ENCODE results near the gene KMT2C.
"Not testable (repeated sequence)": the region's sequence is repeated elsewhere in the genome, so short reads cannot be mapped to it uniquely, and the experiment has no call there.

KMT2C gene

GRCh38 chr7:152402384-152403250 lies 33.2 kb downstream of the KMT2C start:
- no peak for DNase-seq

GRCh38 chr7:152399344-152399743 lies 36.5 kb downstream of the KMT2C start:
- no peak for DNase-seq

- DNase-seq = no peak
Observed at GRCh38 chr7:152395112-152395511, 40.7 kb downstream of the KMT2C start.

- DNase-seq = not testable (repeated sequence)
Observed at GRCh38 chr7:152394214-152394613, 41.6 kb downstream of the KMT2C start.

- DNase-seq = no peak
Observed at GRCh38 chr7:152392254-152392653, 43.5 kb downstream of the KMT2C start.

- DNase-seq = not testable (repeated sequence)
Observed at GRCh38 chr7:152386136-152386764, 49.6 kb downstream of the KMT2C start.

- not testable (repeated sequence) for DNase-seq
Observed at GRCh38 chr7:152384235-152385200, 51.3 kb downstream of the KMT2C start.

GRCh38 chr7:152383341-152384234 lies 52.2 kb downstream of the KMT2C start:
- DNase-seq = no peak

GRCh38 chr7:152382244-152382643 lies 53.6 kb downstream of the KMT2C start:
- no peak for DNase-seq

- DNase-seq = not testable (repeated sequence)
Observed at GRCh38 chr7:152380931-152381578, 54.7 kb downstream of the KMT2C start.

GRCh38 chr7:152378497-152378896 lies 57.3 kb downstream of the KMT2C start:
- DNase-seq = not testable (repeated sequence)

GRCh38 chr7:152376716-152377484 lies 58.9 kb downstream of the KMT2C start:
- DNase-seq = not testable (repeated sequence)

- no peak for DNase-seq
Observed at GRCh38 chr7:152370297-152370696, 65.5 kb downstream of the KMT2C start.

GRCh38 chr7:152369518-152369917 lies 66.3 kb downstream of the KMT2C start:
- DNase-seq = no peak

- DNase-seq = no peak
Observed at GRCh38 chr7:152367170-152367569, 68.6 kb downstream of the KMT2C start.

GRCh38 chr7:152366662-152367061 lies 69.1 kb downstream of the KMT2C start:
- DNase-seq = no peak

- no peak for DNase-seq
Observed at GRCh38 chr7:152365982-152366603, 69.7 kb downstream of the KMT2C start.

GRCh38 chr7:152363798-152364197 lies 72.0 kb downstream of the KMT2C start:
- no peak for DNase-seq

GRCh38 chr7:152362128-152362926 lies 73.5 kb downstream of the KMT2C start:
- DNase-seq = no peak
